Posterior cingulate gyrus (tissue), 11 donors: Measurements from ENCODE around the gene SPACA4.

ENCODE experiments used
- DNase-seq, 10 donors: peaks; one replicate each; pipeline versions ENCODE4 v3.0.0 to v3.0.0-alpha.2; 2020 to 2021; ENCODE audit warnings: mixed read lengths in 3 of 10
- intact Hi-C: fragments of 100-400 bp; cut with DNase I; formaldehyde crosslinking; loops from one replicate; pipeline ENCODE4 v1.15.1; 2023

The SPACA4 gene

DNA sequence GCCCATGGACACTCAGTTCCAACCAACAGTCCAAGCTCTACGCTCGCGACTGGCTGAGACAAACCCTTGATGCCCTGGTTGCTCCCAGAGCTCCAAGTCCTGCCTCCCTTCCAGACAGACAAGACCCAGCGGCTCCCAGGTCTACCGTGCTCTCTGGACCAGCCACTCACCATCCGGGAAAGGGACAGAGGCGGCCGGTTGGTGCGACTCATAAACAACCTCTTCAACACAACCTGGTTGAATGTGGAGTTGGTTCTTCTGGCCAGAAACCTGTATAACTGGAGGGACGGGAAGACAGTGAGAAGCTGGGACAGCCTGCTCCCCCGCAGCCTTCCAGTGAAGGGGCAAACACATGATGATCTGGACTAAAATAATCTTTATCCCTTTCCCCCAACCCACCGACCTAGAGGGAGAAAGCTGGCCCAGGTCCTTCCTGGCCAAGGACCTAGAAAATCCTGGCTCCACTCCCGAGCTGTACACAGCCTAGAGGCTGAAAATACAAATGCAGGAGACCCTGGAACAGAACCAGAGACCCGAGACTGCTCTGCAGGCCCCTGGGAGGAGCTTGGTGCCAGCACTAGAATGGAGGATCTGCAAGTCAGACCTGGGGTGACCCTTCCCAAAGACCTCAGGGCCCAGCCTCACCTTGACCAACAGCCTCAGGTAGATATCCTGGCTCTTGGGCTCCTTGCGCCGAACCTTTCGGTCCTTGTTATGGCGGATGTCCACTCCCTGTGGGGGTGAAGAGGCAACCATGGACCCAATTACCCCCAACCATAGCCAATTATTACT lies 10.8 kb downstream of the SPACA4 start:
- DNase-seq = no peak
- intact Hi-C loops = no loop called here

- intact Hi-C loops = no loop called here
- DNase-seq = peak in 1 of 10 donors; percentile 86
Observed at GRCh38 chr19:48618278-48618915, 11.9 kb downstream of the SPACA4 start.

DNA sequence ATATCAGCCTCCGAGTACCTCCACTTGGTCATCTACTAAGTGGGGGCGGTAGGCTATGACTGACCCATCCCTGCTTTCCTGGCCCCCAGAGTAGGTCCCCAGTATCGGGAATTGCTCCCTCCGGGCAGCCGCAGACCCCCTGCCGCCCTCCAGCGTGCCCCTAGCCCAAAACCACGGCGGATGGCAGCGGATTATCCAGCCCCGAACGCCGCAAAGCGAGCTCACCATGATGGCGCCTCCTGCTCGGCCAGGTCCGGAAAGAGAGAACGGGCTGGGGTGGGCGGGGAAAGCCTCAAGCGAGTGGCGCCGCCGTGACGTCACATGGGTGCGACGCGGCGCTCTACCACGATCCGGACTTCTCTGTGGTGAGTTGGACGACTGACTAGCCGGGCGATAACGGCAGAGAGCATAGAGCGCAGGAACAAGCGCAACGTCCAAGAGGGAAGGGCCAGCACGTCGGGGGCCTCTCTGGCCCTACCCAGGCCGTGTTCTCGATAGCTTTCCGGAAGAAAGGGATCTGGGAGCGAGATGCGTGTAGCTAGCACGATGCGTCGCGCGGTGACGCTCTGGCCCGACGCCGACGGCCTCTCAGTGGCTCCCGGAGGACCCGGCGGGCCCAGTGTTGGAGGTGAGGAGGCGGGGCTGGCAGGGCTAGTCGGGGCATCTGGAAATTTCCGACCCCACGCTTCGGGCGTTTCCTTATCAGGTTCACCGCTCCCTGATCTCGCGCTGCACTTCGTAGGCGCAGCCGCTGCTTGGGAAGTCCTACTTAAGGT lies 12.6 kb downstream of the SPACA4 start, which contains the start of the genes RPL18 and SPHK2:
Gene RPL18 (minus strand): TSS at position 263 of the 776 bp plus-strand sequence. CDS start 35 bp downstream, at position 228.
Gene SPHK2 (plus strand): TSS at position 591 of the 776 bp plus-strand sequence. CDS start 1,009 bp downstream, outside the sequence.
- intact Hi-C loops = no loop called here
- DNase-seq = peak; percentile 94 to 100 (median 98)

DNA sequence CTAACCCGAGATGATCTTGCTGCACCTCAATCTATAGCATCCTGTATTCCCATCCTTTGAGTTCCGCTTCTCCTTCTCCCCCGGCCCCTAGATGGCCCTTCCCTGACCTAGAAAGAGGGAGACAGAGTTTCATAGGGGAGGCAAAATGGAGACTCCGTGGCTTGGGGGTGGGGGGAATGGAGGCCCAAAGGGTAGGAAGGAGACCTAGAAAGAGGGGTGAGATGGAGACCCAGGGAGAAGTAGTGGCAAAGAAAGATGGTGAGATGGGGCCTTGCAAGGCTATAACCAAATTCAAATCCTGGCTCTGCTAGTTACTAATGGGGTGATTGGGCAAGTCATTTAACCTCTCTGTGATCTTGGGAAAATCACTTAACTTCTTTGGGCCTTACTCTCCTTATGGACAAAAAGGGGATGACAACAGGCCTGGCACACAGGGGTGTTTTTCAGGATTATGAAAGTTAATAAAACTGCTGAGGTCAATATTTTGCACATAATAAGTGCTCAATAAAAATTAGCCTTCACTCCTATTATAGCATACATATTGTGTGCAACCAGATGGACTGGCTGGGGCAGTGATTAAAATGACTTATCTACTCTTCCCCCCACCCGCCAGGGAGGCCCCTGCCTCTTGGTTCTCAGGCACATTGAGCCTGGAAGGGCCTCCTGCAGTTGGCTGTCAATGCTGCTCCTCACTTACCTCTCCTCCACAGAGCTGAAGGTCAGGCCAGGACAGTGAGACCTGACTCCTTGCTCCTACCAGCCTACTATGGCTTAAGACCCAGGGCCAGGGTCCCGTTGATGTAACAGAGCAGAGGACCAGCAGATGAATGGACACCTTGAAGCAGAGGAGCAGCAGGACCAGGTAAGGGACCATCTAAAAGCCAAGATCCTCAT lies 13.4 kb downstream of the SPACA4 start:
- intact Hi-C loops = no loop called here
- DNase-seq = no peak

DNA sequence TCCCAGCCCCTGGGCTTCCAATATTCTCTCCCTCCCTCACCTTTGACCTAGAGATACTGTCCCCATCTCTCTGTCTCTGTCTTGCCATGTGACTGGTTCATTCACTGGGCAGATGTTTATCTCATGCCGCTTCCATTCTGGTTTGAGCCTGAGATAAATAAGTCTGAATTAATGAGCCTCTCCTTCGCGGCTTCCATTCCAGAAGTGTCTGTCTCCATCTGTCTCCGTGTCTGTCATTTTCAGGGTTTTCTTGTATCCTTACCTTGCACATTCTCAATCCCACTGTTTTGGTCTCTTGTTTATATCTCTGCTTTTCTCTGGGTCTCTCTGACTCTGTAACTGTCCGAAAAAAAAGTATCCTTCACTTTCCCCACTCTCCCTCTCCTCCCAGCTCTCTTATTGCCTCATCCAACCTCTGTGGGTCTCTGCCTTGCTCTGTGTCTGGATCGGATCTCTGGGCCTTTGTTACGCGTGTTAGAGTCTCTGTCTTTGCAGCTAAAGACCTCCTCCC lies 17.1 kb downstream of the SPACA4 start:
- intact Hi-C loops = no loop called here
- no peak for DNase-seq

GRCh38 chr19:48624067-48624594 lies 17.6 kb downstream of the SPACA4 start:
- intact Hi-C loops = no loop called here

GRCh38 chr19:48624791-48625723 lies 18.5 kb downstream of the SPACA4 start:
- no peak for DNase-seq
- intact Hi-C loops = no loop called here

More at GRCh38 chr19:48624067-48624594, 17.6 kb downstream of the SPACA4 start:
- DNase-seq = peak; percentile 96 to 100 (median 99)

- intact Hi-C loops = no loop called here
- no peak for DNase-seq
Observed at GRCh38 chr19:48625891-48626327, 19.4 kb downstream of the SPACA4 start.

DNA sequence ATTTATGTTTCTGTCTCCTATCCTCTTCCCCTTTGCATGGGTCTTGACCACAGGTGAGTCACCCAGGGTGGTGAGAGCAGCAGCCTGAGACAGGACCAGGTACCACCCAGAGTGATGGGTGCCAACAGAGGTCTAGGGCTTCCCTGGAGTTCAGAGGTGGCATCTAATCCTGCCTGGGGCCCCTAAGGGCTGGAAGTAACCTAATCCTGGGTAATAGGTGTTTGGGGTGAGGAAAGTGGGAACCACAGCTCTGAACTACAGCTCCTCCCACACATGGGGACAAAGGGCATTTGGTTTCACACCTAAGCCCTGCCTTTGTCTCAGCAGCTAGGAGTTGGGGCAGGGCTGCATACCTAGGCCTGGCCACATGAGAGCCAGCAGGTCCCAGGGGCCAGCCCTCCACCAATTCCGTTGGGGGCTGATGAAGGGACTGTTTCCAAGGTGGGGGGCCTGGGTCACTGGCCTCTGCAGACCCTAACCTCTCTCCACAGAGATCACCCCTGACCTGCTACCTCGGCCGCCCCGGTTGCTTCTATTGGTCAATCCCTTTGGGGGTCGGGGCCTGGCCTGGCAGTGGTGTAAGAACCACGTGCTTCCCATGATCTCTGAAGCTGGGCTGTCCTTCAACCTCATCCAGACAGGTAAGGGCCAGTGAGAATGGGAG lies 20.8 kb downstream of the SPACA4 start:
- intact Hi-C loops = no loop called here
- DNase-seq = no peak

DNA sequence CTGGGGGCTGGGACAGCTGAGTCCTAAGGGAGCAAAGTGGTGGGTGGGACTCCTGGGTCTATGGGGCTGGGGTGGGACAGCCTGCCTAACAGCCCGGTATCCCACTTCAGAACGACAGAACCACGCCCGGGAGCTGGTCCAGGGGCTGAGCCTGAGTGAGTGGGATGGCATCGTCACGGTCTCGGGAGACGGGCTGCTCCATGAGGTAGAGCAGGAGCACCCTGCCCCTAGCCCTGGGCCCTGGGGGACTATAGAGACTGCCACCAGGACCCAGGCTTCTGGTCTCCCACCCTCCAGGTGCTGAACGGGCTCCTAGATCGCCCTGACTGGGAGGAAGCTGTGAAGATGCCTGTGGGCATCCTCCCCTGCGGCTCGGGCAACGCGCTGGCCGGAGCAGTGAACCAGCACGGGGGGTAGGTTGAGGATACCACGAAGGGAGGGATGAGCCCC lies 21.3 kb downstream of the SPACA4 start:
- intact Hi-C loops = no loop called here

GRCh38 chr19:48628486-48629296 lies 22.1 kb downstream of the SPACA4 start:
- DNase-seq = peak in 2 of 10 donors; percentile 81 to 86
- intact Hi-C loops = no loop called here

More for the DNA sequence above, 21.3 kb downstream of the SPACA4 start:
- no peak for DNase-seq

DNA sequence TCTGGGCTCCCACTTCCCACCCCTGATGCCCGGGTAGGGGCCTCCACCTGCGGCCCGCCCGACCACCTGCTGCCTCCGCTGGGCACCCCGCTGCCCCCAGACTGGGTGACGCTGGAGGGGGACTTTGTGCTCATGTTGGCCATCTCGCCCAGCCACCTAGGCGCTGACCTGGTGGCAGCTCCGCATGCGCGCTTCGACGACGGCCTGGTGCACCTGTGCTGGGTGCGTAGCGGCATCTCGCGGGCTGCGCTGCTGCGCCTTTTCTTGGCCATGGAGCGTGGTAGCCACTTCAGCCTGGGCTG lies 22.7 kb downstream of the SPACA4 start:
- intact Hi-C loops = no loop called here

DNA sequence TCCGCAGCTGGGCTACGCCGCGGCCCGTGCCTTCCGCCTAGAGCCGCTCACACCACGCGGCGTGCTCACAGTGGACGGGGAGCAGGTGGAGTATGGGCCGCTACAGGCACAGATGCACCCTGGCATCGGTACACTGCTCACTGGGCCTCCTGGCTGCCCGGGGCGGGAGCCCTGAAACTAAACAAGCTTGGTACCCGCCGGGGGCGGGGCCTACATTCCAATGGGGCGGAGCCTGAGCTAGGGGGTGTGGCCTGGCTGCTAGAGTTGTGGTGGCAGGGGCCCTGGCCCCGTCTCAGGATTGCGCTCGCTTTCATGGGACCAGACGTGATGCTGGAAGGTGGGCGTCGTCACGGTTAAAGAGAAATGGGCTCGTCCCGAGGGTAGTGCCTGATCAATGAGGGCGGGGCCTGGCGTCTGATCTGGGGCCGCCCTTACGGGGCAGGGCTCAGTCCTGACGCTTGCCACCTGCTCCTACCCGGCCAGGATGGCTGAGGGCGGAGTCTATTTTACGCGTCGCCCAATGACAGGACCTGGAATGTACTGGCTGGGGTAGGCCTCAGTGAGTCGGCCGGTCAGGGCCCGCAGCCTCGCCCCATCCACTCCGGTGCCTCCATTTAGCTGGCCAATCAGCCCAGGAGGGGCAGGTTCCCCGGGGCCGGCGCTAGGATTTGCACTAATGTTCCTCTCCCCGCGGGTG lies 23.2 kb downstream of the SPACA4 start:
- DNase-seq = peak in 5 of 10 donors; percentile 43 to 93 (median 84)

More for the DNA sequence above, 22.7 kb downstream of the SPACA4 start:
- peak in 1 of 10 donors; percentile 87 for DNase-seq

GRCh38 chr19:48630296-48631063 lies 23.9 kb downstream of the SPACA4 start:
- DNase-seq = peak in 2 of 10 donors; percentile 86 to 90
- intact Hi-C loops = no loop called here

More for the DNA sequence above, 23.2 kb downstream of the SPACA4 start:
- intact Hi-C loops = no loop called here

GRCh38 chr19:48631225-48631624 lies 24.7 kb downstream of the SPACA4 start:
- intact Hi-C loops = no loop called here

More at GRCh38 chr19:48631225-48631624, 24.7 kb downstream of the SPACA4 start:
- DNase-seq = no peak
